ENCODE results near the gene PTPN7. TPM values are rescaled to one million over a fixed set of nuclear protein-coding genes. Genes with fewer than 3 reads are reported as not detected.

PTPN7 gene
- total RNA-seq, 1 experiment from 2014 or later: not detected

DNA sequence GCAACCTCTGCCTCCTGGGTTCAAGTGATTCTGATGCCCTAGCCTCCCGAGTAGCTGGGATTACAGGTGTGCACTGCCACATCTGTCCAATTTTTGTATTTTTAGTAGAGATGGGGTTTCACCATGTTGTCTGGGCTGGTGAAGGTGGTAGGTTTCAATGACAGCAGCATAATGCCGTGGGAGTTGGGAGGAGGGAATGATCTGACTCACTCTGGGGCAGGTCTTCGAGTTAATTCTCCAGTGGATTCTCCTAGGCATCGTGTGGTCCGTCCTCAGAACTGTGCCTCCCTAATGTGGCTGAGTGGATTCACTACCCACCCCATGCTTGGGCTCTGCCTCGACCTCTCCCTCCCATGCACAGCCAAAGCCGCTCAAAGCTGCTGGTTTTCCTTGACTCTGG is 39.4 kb downstream of the PTPN7 start:
- CTCF ChIA-PET: interaction anchor here (2.1 kb wide), 1 partner anchor 113 kb away, joined by 5 read pairs; no protein-coding TSS in a partner anchor
- intact Hi-C loops (cut with micrococcal nuclease; ENCODE audit: unreplicated experiment): no loop called here
- H3K27me3 Mint-ChIP-seq (ENCODE audit: unreplicated experiment): peaks cover 20% of the 10 kb centered on the region
- TF ChIP-seq, protein P1, sequence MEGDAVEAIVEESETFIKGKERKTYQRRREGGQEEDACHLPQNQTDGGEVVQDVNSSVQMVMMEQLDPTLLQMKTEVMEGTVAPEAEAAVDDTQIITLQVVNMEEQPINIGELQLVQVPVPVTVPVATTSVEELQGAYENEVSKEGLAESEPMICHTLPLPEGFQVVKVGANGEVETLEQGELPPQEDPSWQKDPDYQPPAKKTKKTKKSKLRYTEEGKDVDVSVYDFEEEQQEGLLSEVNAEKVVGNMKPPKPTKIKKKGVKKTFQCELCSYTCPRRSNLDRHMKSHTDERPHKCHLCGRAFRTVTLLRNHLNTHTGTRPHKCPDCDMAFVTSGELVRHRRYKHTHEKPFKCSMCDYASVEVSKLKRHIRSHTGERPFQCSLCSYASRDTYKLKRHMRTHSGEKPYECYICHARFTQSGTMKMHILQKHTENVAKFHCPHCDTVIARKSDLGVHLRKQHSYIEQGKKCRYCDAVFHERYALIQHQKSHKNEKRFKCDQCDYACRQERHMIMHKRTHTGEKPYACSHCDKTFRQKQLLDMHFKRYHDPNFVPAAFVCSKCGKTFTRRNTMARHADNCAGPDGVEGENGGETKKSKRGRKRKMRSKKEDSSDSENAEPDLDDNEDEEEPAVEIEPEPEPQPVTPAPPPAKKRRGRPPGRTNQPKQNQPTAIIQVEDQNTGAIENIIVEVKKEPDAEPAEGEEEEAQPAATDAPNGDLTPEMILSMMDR (IDR thresholded peaks at IDR 0.05; ENCODE audit: unreplicated experiment): no peak
- no peaks in the 10 kb centered on the region for H3K9me3 Mint-ChIP-seq (ENCODE audit: low read depth, unreplicated experiment)
- H3K36me3 Mint-ChIP-seq (ENCODE audit: insufficient read depth, unreplicated experiment): no peaks in the 10 kb centered on the region
- H3K4me3 Mint-ChIP-seq (ENCODE audit: low read depth, unreplicated experiment): no peak overlapping the region
- peaks cover 14% of the 10 kb centered on the region for H3K4me1 Mint-ChIP-seq (ENCODE audit: low read depth, unreplicated experiment)
- H3K27ac Mint-ChIP-seq (ENCODE audit: unreplicated experiment): peak overlapping the region; percentile 11
- no peak for DNase-seq
- no TSS peak for BruUV-seq (replicated peaks)

GRCh38 chr1:202117898-202118371 is 42.5 kb downstream of the PTPN7 start:
- no peak for DNase-seq
- Mint-ChIP-seq H3K4me1 (ENCODE audit: low read depth, unreplicated experiment) (peaks cover 38% of the 10 kb centered on the region), H3K27ac (ENCODE audit: unreplicated experiment) (peak overlapping the region; percentile 51), H3K9me3 (ENCODE audit: low read depth, unreplicated experiment) (no peaks in the 10 kb centered on the region), H3K36me3 (ENCODE audit: insufficient read depth, unreplicated experiment) (no peaks in the 10 kb centered on the region), H3K4me3 (ENCODE audit: low read depth, unreplicated experiment) (no peak overlapping the region), H3K27me3 (ENCODE audit: unreplicated experiment) (no peaks in the 10 kb centered on the region)
- CTCF ChIA-PET: interaction anchor here (0.6 to 2.5 kb wide), 17 partner anchors 9 to 222 kb away, joined by 3 to 29 read pairs (median 4); partner anchors contain the start of gene ELF3
- TF ChIP-seq, protein P1 (IDR thresholded peaks at IDR 0.05; ENCODE audit: unreplicated experiment): no peak
- TSS peak; percentile 77 for BruUV-seq (replicated peaks)
- intact Hi-C loops (cut with micrococcal nuclease; ENCODE audit: unreplicated experiment): loop anchor here (2.0 to 5.0 kb wide), 3 partner anchors 17 to 221 kb away; no protein-coding TSS in a partner anchor

DNA sequence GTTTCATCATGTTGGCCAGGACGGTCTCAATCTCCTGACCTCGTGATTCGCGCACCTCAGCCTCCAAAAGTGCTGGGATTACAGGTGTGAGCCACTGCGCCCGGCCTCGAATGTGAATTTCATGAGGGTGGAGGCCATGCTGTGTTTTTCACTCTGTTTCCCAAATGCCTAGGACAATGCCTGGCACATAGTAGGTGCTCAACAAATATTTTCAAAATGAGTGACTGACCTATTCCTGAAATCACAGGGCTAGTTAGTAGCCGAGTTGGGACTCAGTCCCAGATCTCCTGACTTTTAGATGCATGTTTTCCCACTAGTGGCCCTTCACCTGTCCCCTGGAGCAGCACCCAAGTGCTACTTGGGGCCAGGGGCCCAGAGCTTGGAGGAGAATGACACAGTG is 44.1 kb downstream of the PTPN7 start:
- Mint-ChIP-seq H3K27ac (ENCODE audit: unreplicated experiment) (no peak overlapping the region), H3K27me3 (ENCODE audit: unreplicated experiment) (no peaks in the 10 kb centered on the region), H3K4me3 (ENCODE audit: low read depth, unreplicated experiment) (no peak overlapping the region), H3K4me1 (ENCODE audit: low read depth, unreplicated experiment) (peaks cover 31% of the 10 kb centered on the region), H3K9me3 (ENCODE audit: low read depth, unreplicated experiment) (no peaks in the 10 kb centered on the region), H3K36me3 (ENCODE audit: insufficient read depth, unreplicated experiment) (no peaks in the 10 kb centered on the region)
- CTCF ChIA-PET: no interaction called here
- no peak for DNase-seq
- TF ChIP-seq, protein P1 (IDR thresholded peaks at IDR 0.05; ENCODE audit: unreplicated experiment): no peak
- no TSS peak for BruUV-seq (replicated peaks)
- intact Hi-C loops (cut with micrococcal nuclease; ENCODE audit: unreplicated experiment): loop anchor here (5.0 kb wide), 1 partner anchor 219 kb away; no protein-coding TSS in a partner anchor

- Mint-ChIP-seq H3K27me3 (ENCODE audit: unreplicated experiment) (no peaks in the 10 kb centered on the region), H3K4me1 (ENCODE audit: low read depth, unreplicated experiment) (peaks cover 40% of the 10 kb centered on the region), H3K27ac (ENCODE audit: unreplicated experiment) (peak overlapping the region; percentile 94), H3K36me3 (ENCODE audit: insufficient read depth, unreplicated experiment) (peaks cover 2% of the 10 kb centered on the region), H3K9me3 (ENCODE audit: low read depth, unreplicated experiment) (no peaks in the 10 kb centered on the region), H3K4me3 (ENCODE audit: low read depth, unreplicated experiment) (peak overlapping the region; percentile 19)
- CTCF ChIA-PET: interaction anchor here (1.0 to 2.6 kb wide), 11 partner anchors 13 to 121 kb away, joined by 3 to 27 read pairs (median 6); partner anchors contain the start of gene ELF3
- TF ChIP-seq, protein P1 (IDR thresholded peaks at IDR 0.05; ENCODE audit: unreplicated experiment): no peak
- intact Hi-C loops (cut with micrococcal nuclease; ENCODE audit: unreplicated experiment): loop anchor here (2.0 kb wide), 2 partner anchors 57 to 103 kb away; partner anchors contain the start of gene ELF3
- BruUV-seq (replicated peaks): TSS peak; percentile 75
- no peak for DNase-seq
These were observed 46.6 kb downstream of the PTPN7 start for GRCh38 chr1:202113690-202114300.
